Hindlimb muscle (tissue), 1 donor: ENCODE measurements around the gene PRRC2A. TPM values are rescaled to one million over a fixed set of nuclear protein-coding genes. Genes with fewer than 3 reads are reported as not detected.

Source experiments
- DNase-seq: peaks from one replicate; pipeline ENCODE4 v3.0.0-alpha.2; 2013
- polyA plus RNA-seq: library from polyadenylated mRNA; unstranded; fragments of 120-200 nt; gene quantifications from one replicate; pipeline ENCODE4 v1.2.1, GENCODE V29; 2013; ENCODE audit not compliant: insufficient read length

Gene PRRC2A
- polyA plus RNA-seq, 1 donor: 166 TPM

- DNase-seq: no peak
Observed at GRCh38 chr6:31666337-31666965, 45.9 kb downstream of the PRRC2A start.

GRCh38 chr6:31669676-31670075 lies 49.2 kb downstream of the PRRC2A start, which contains the start of gene LY6G5B:
LY6G5B (plus strand) TSS chr6:31669976; CDS start chr6:31670951, 975 bp downstream.
- no peak for DNase-seq

DNA sequence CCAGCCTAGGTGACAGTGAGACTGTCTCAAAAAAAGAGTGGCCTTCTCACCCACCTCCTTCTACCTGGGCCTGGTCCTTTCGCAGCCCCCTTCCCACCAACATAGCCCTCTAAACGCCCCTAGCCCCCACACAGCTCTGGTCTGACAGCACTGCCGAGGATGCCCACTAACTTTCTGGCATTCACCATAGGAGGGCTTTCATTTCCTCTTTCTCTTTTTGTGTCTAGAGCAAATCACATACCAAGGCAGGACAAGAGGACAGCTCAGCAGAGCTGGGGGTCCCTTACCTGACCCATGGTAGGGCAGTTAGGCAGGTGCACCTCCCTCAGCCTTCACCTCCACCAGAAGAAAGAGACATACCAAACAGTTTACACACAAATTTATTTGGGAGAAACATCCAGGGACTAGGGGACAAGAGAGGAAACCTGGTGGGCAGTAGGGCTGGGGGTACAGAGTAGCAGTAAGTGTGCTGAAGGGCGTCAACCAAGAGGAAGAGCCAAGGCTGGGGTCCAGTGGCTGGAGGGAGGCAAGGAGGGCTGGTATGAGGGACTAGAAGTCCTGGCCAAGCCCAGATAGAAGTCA lies 55.9 kb downstream of the PRRC2A start:
- DNase-seq: no peak

- DNase-seq: no peak
Observed at GRCh38 chr6:31676904-31677303, 56.4 kb downstream of the PRRC2A start.

- DNase-seq: no peak
Observed at GRCh38 chr6:31677955-31678354, 57.4 kb downstream of the PRRC2A start.

DNA sequence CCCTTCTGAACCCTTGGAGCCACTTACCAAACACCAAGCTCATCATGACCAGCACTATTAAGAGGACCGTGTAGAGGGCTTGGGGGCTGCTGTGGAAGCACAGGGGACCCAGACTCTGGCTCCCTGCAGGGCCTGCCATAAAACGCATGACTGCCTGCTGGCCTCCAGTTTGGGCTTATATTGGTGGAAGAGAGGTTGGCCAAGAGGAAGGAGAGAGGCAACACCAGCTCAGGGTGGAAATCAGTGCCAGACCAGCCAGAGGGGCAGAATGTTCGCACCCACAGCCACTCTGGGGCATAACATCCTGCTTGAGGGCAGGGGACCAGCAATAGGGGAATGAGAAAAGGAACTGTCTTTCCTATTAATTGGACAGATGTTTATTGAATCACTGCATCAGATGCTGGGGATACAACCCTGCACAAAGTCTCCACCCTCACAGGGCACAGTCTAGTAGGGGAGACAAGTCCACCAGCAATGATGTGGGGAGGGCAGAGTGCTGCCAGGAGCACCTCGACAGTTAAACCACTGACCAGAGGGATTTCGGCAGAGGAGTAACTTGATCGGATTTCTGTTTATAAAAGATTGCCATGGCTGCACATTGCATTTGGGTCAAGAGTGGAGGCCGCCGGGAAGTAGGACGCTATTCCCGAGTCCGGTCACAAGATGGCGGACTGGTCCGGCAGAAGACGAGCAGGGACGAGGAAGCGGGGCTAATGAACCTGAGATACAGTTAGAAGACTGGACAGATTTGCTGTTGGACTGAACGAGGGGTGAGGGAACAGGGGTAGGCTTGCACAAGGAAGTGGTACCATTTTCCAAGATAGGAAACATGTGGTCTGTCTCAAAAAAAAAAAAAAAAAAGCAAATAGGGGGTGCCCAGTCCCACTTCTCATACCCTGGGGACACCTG lies 60.0 kb downstream of the PRRC2A start, which contains the start of gene LY6G5C:
LY6G5C (minus strand) TSS at position 842 of the 909 bp plus-strand sequence; CDS start at position 148, 694 bp downstream.
- peak; percentile 87 for DNase-seq

- DNase-seq: peak; percentile 36
Observed at GRCh38 chr6:31681135-31681671, 60.7 kb downstream of the PRRC2A start.

GRCh38 chr6:31683591-31683990 lies 63.1 kb downstream of the PRRC2A start:
- no peak for DNase-seq

GRCh38 chr6:31686483-31686882 lies 66.0 kb downstream of the PRRC2A start:
- no peak for DNase-seq

DNA sequence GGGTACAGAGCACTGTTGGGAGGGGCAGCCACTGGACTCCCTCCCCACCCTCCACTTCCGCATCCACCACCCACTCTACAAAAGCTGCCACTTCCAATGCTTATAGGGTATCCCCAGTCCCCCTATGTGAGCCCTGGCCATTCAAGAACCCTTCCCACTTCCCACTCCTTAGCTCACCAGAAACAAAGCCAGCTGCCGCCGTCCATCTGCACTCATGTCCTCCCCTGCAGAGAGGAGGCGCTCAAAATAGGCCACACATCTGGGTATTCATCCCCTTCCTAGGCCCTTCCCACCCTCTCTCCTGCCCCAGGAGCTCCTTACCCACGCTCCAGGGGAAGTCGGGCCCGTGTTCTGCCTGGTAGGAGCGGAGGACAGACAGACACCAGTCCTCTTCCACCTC lies 66.8 kb downstream of the PRRC2A start:
- DNase-seq: no peak

Other genes with a start within 250 kb of the PRRC2A start
- gene MICA, start 217.1 kb upstream of the PRRC2A start, polyA plus RNA-seq: 6.7 TPM
- 0.85 TPM for gene MICB, start 122.6 kb upstream of the PRRC2A start, polyA plus RNA-seq
- not detected for gene MCCD1, start 91.8 kb upstream of the PRRC2A start, polyA plus RNA-seq
- gene DDX39B, start 78.7 kb upstream of the PRRC2A start, polyA plus RNA-seq: 420 TPM
- gene ATP6V1G2, start 74.1 kb upstream of the PRRC2A start, polyA plus RNA-seq: 4.2 TPM
- gene NFKBIL1, start 73.1 kb upstream of the PRRC2A start, polyA plus RNA-seq: 18.9 TPM
- gene LTA, start 48.4 kb upstream of the PRRC2A start, polyA plus RNA-seq: not detected
- gene TNF, start 45.1 kb upstream of the PRRC2A start, polyA plus RNA-seq: 0.12 TPM
- 1.5 TPM for gene LTB, start 38.3 kb upstream of the PRRC2A start, polyA plus RNA-seq
- gene LST1, start 34.4 kb upstream of the PRRC2A start, polyA plus RNA-seq: 8.3 TPM
- gene NCR3, start 27.7 kb upstream of the PRRC2A start, polyA plus RNA-seq: not detected
- gene AIF1, start 5.5 kb upstream of the PRRC2A start, polyA plus RNA-seq: 24.6 TPM
- gene BAG6, start 31.9 kb downstream of the PRRC2A start, polyA plus RNA-seq: 252 TPM
- 3.3 TPM for gene APOM, start 35.2 kb downstream of the PRRC2A start, polyA plus RNA-seq
- 13.1 TPM for gene C6orf47, start 40.1 kb downstream of the PRRC2A start, polyA plus RNA-seq
- gene GPANK1, start 44.3 kb downstream of the PRRC2A start, polyA plus RNA-seq: 17.1 TPM
- gene CSNK2B, start 45.4 kb downstream of the PRRC2A start, polyA plus RNA-seq: 127 TPM
- gene LY6G5B, start 49.3 kb downstream of the PRRC2A start, polyA plus RNA-seq: 11.7 TPM
- gene LY6G5C, start 60.4 kb downstream of the PRRC2A start, polyA plus RNA-seq: 6.3 TPM
- gene ABHD16A, start 82.6 kb downstream of the PRRC2A start, polyA plus RNA-seq: 54.6 TPM
- gene LY6G6F, start 86.2 kb downstream of the PRRC2A start, polyA plus RNA-seq: not detected
- not detected for gene LY6G6D, start 94.6 kb downstream of the PRRC2A start, polyA plus RNA-seq
- 0.28 TPM for gene LY6G6C, start 101.0 kb downstream of the PRRC2A start, polyA plus RNA-seq
- 0.71 TPM for gene MPIG6B, start 102.7 kb downstream of the PRRC2A start, polyA plus RNA-seq
- gene DDAH2, start 108.6 kb downstream of the PRRC2A start, polyA plus RNA-seq: 128 TPM
- 116 TPM for gene CLIC1, start 115.8 kb downstream of the PRRC2A start, polyA plus RNA-seq
- gene MSH5, start 119.3 kb downstream of the PRRC2A start, polyA plus RNA-seq: 14.4 TPM
- 2.4 TPM for gene SAPCD1, start 141.9 kb downstream of the PRRC2A start, polyA plus RNA-seq
- gene VWA7, start 156.6 kb downstream of the PRRC2A start, polyA plus RNA-seq: 2.5 TPM
- 48.6 TPM for gene VARS1, start 175.0 kb downstream of the PRRC2A start, polyA plus RNA-seq
- 51.7 TPM for gene LSM2, start 186.3 kb downstream of the PRRC2A start, polyA plus RNA-seq
- 3.7 TPM for gene HSPA1L, start 194.6 kb downstream of the PRRC2A start, polyA plus RNA-seq
- gene HSPA1A, start 194.8 kb downstream of the PRRC2A start, polyA plus RNA-seq: 84.3 TPM
- gene HSPA1B, start 207.0 kb downstream of the PRRC2A start, polyA plus RNA-seq: 61.2 TPM
- gene NEU1, start 242.1 kb downstream of the PRRC2A start, polyA plus RNA-seq: 17.7 TPM